ENCODE measurements around the gene RGS12.

The RGS12 gene

GRCh38 chr4:3334316-3334715, 41.5 kb downstream of the RGS12 start:
- no peak for DNase-seq

GRCh38 chr4:3335385-3335784, 42.6 kb downstream of the RGS12 start:
- no peak for DNase-seq

GRCh38 chr4:3335982-3336381, 43.2 kb downstream of the RGS12 start:
- no peak for DNase-seq

GRCh38 chr4:3336382-3337356, 43.8 kb downstream of the RGS12 start:
- DNase-seq = no peak

GRCh38 chr4:3337357-3337732, 44.5 kb downstream of the RGS12 start:
- DNase-seq = no peak

GRCh38 chr4:3337811-3338210, 45.0 kb downstream of the RGS12 start:
- DNase-seq = no peak

GRCh38 chr4:3338321-3338838, 45.6 kb downstream of the RGS12 start:
- no peak for DNase-seq

GRCh38 chr4:3338976-3339531, 46.2 kb downstream of the RGS12 start:
- no peak for DNase-seq

- DNase-seq = no peak
Observed at GRCh38 chr4:3339577-3339976, 46.8 kb downstream of the RGS12 start.

- no peak for DNase-seq
Observed at GRCh38 chr4:3340038-3340699, 47.3 kb downstream of the RGS12 start.

GRCh38 chr4:3340700-3341083, 47.9 kb downstream of the RGS12 start:
- no peak for DNase-seq

- DNase-seq = no peak
Observed at GRCh38 chr4:3341760-3342159, 48.9 kb downstream of the RGS12 start.

GRCh38 chr4:3342182-3342854, 49.5 kb downstream of the RGS12 start:
- DNase-seq = no peak

Measured in CD4-positive, alpha-beta T cell treated with Interleukin-21 for 1 hour (primary cell).